ENCODE data around the gene RICTOR.

Gene RICTOR

DNA sequence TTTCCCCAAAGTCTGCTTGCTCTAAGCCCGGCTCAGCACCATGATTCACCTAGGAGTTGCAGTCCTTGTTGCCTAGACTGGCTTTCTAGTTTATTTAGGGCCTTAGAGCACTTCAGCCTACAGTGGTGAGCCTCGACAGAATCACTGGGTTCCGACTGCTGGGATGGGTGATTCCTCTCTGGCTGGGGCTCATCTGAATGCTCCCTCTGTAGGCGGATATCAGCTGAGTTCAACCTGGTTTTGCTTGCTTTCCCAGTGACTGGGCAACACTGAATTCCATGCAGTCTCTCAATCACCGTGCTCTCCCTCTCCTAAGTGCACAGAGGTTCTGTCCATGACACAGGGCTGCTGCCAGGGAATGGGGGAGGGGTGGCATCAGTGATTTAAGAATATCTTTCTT lies 174.3 kb downstream of the RICTOR start:
- no peak for TF ChIP-seq ZNF274 (IDR thresholded peaks at IDR 0.05; ENCODE audit: low read depth, low read length)

DNA sequence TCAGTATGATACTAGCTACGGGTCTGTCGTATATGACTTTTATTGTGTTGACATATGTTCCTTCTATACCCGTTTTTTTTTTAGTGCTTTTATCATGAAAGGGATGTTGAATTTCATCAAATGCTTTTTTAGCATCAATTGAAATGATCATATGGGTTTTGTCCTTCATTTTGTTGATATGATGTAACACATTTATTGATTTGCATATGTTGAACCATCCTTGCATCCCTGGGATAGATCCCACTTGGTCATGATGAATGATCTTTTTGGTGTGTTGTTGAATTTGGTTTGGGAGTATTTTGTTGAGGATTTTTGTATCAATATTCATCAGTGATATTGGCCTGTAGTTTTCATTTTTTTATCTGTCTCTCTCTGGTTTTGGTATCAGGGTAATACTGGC lies 177.4 kb downstream of the RICTOR start:
- no peak overlapping the region for H3K4me3 ChIP-seq (ENCODE audit: low read length)
- no peak for TF ChIP-seq ZNF274 (IDR thresholded peaks at IDR 0.05; ENCODE audit: low read depth, low read length)

More for the DNA sequence above, 174.3 kb downstream of the RICTOR start:
- no peak overlapping the region for H3K4me3 ChIP-seq (ENCODE audit: low read length)

GRCh38 chr5:38892363-38892762 lies 181.8 kb downstream of the RICTOR start:
- no peak for TF ChIP-seq ZNF274 (IDR thresholded peaks at IDR 0.05; ENCODE audit: low read depth, low read length)
- no peak overlapping the region for H3K4me3 ChIP-seq (ENCODE audit: low read length)

DNA sequence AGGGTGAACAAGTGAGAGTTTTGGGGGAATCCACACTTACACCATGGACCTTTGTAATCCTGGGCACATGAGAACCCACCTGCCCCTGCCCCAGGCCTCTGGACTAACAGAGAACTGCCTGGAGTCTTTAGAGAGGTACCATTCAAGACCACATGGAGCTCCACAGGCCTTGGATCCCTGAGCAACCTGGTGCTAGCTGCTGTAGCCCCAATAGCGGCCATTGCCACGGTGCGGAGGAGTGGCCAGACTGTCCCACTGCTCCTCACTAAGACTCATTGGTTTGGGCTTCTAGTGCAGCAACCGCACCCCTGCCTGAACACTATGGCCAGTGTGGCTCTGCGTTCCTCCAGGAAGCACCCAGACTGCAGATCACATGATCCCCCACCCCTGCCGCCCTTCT lies 182.6 kb downstream of the RICTOR start:
- no peak for TF ChIP-seq ZNF274 (IDR thresholded peaks at IDR 0.05; ENCODE audit: low read depth, low read length)
- no peak overlapping the region for H3K4me3 ChIP-seq (ENCODE audit: low read length)

DNA sequence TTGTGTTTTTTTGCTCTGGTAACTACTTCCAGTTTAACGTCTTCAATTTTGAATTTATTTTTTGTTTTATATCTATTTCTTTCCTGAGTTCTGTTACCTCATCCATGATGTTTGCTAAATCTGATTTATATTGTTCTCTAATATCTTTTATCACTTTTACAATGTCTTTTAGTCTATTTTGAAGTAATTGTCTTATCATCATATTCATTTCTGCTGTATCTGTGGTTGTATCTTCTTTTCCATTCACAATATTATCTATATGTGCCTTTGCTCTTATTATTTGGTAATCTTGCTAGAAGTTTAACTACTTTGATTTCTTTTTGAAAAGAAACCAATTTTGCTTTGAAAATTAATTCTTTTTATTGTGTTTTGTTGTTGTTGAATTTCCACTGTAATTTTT lies 184.8 kb downstream of the RICTOR start:
- H3K4me3 ChIP-seq (ENCODE audit: low read length): no peak overlapping the region
- no peak for TF ChIP-seq ZNF274 (IDR thresholded peaks at IDR 0.05; ENCODE audit: low read depth, low read length)

GRCh38 chr5:38888041-38888440 lies 186.2 kb downstream of the RICTOR start:
- no peak overlapping the region for H3K4me3 ChIP-seq (ENCODE audit: low read length)
- no peak for TF ChIP-seq ZNF274 (IDR thresholded peaks at IDR 0.05; ENCODE audit: low read depth, low read length)

Measured in GM08714 (cell line).